ENCODE measurements around the gene KMT5B.

KMT5B gene

DNA sequence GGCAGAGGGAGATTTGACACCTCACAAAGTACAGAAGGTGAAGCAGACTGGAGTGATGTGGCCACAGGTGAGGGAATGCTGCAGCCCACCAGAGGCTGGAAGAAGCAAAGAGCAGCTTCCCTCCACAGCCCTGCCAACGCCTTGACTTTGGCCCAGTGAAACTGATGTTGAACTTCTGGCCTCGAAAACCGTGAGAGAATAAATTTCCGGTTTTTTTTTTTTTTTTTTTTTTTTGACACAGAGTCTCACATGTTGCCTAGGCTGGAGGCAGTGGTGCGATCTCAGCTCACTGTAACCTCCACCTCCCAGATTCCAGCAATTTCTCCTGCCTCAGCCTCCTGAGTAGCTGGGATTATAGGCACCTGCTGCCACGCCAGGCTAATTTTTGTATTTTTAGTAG is 8.7 kb downstream of the KMT5B start:
- TF ChIP-seq GATA2 (IDR thresholded peaks at IDR 0.05; ENCODE audit: low read depth, low read length) (no peak), GATA3 (IDR thresholded peaks at IDR 0.05; ENCODE audit: low read depth, low read length) (no peak)

DNA sequence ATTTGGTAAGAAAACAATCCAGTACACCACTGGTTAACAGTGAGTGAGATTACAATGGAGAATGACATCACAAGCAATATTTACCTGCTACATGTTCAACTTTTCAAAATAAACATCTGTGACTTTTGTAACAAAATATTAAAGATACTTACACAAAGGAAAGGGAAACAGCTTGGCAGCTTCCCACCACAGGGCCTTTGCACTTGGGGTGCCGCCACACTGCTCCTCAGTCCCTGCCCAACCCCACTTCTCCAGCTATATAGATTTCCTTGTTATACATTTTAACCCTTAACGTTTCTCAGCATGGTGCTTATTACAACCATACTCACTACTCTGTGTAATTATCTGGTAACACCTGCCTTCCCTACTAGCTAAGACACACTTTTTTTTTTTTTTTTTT is 10.9 kb downstream of the KMT5B start:
- TF ChIP-seq GATA2 (IDR thresholded peaks at IDR 0.05; ENCODE audit: low read depth, low read length) (no peak), GATA3 (IDR thresholded peaks at IDR 0.05; ENCODE audit: low read depth, low read length) (no peak)

DNA sequence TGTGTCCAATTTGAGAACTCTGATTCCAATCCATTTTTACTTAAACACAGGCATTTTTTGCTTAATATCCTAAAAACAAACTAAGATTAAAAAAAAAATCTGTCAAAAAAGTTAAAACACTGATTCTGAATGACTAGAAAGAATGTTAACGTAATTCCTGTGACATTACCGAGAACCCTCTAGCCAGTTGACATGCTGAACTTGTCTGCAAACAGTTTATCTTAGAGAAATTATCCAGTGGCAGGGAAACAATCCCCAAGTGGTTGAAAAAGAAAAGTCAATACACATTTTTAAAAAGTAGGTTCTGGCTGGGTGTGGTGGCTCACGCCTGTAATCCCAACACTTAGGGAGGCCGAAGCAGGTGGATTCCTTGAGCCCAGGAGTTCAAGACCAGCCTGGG is 11.6 kb downstream of the KMT5B start:
- TF ChIP-seq GATA2 (IDR thresholded peaks at IDR 0.05; ENCODE audit: low read depth, low read length): no peak
- TF ChIP-seq GATA3 (IDR thresholded peaks at IDR 0.05; ENCODE audit: low read depth, low read length): no peak

DNA sequence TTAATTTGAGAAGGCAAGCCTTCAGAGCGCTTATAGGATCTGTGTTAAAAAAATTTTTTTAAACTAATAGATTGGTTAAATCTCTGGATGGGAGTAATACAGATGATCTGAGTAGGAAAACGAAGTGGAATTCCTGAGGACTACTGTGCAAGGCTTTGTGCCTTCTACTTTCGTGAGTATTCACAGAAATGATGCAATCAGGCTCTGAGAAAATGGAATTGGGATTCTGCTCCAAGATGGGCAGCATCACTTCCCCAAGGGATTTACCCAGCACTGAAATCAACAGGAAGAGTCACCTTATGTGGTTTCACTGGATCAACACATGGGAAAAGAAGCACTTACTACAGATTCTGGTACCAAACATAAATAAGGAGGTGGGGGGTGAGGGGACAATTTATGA is 12.5 kb downstream of the KMT5B start:
- TF ChIP-seq GATA3 (IDR thresholded peaks at IDR 0.05; ENCODE audit: low read depth, low read length) (no peak), GATA2 (IDR thresholded peaks at IDR 0.05; ENCODE audit: low read depth, low read length) (no peak)

DNA sequence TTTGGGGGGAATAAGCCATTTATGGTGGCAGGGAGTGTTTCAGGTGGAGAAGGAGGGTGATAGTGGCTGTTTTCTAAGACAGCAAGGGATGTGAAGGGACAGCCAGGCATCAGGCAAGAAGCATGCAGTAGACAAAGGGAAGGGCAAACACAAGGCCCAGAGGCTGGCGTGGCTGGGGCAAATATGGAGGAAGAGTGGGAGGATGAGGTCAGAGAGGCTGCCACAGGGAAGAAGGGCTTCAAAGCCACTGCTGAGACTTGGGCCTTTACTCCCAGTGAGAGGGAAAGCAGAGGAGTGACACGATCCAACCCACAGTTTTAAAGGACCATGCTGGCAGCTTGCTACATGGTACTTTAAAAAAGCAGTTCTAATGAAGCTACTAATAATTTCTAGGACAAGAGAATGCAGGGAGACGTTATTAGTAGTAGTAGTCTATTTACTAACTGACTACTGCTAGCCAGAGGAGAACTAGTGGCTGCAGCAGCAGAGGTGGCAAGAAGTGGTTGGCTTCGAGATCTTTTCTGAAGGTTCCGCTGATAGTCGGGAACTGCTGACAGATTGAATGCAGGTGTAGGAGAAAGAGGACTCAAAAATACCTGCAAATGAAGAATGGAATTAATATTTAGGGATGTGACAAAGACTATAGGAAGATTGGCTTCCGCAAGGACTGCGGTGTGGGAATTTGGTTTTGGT is 13.7 kb downstream of the KMT5B start:
- TF ChIP-seq GATA2 (IDR thresholded peaks at IDR 0.05; ENCODE audit: low read depth, low read length) (no peak), GATA3 (IDR thresholded peaks at IDR 0.05; ENCODE audit: low read depth, low read length) (no peak)

DNA sequence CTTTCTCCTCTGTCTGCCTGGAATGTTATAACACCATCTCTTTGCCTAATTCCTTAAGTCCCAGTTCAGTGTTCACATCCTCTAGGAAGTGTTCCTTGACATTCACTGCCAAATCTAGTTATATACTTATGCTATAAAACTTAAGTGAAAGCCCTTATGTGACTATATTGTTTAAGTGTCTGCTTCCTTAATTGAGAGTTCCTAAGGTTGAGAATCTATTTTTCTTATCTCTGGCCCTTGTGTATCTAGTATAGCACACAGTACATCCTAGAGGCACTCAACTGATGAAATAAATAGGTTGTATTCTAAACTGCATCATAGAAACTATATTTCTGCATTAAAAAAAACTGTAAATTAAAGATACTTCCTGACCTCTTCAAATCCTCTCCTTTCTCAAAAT is 16.9 kb downstream of the KMT5B start:
- no peak for TF ChIP-seq GATA3 (IDR thresholded peaks at IDR 0.05; ENCODE audit: low read depth, low read length)
- no peak for TF ChIP-seq GATA2 (IDR thresholded peaks at IDR 0.05; ENCODE audit: low read depth, low read length)

DNA sequence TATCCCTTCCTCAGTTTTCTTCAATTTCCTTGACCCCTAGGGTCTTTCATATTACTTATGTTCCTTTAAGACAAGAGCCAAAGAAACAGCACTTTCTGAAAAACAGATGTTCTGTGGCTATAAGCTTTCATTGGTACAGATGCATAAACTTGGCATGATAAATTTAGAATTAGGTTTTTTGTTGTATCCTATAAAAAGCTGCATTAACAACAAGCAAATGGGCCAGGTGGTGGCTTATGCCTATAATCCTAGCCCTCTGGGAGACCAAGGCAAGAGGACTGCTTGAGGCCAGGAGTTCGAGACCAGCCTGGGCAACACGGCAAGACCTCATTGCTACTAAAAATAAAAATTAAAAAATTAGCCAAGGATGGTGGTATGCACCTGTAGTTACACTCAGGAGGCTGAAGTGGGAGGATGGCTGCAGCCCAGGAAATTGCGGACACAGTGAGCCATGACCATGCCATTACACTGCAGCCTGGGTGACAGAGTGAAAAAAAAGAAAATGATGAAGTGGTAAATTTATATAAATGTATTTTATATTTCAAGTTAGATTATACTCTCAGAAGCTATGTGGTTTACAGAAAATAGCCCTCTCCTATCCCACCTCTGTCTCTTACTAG is 18.3 kb downstream of the KMT5B start:
- TF ChIP-seq GATA2 (IDR thresholded peaks at IDR 0.05; ENCODE audit: low read depth, low read length) (no peak), GATA3 (IDR thresholded peaks at IDR 0.05; ENCODE audit: low read depth, low read length) (no peak)

DNA sequence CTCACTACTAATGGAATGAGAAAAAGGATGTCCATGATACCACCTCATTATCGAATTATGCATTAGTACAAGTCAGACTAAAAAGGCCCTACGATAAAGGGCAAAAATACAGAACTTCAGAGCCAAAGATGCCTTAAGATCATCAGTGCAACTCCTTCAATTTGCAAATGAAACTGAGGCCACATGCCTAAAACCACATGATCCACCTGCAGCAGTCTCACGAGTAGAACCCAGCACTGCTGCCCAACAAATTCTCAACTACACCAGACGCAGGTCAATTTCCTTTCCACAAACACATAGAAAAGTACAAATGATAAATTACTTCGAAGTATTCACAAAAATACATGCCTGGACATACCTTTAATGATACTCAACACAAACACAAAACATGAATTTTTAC is 20.1 kb downstream of the KMT5B start:
- TF ChIP-seq GATA2 (IDR thresholded peaks at IDR 0.05; ENCODE audit: low read depth, low read length) (no peak), GATA3 (IDR thresholded peaks at IDR 0.05; ENCODE audit: low read depth, low read length) (no peak)

DNA sequence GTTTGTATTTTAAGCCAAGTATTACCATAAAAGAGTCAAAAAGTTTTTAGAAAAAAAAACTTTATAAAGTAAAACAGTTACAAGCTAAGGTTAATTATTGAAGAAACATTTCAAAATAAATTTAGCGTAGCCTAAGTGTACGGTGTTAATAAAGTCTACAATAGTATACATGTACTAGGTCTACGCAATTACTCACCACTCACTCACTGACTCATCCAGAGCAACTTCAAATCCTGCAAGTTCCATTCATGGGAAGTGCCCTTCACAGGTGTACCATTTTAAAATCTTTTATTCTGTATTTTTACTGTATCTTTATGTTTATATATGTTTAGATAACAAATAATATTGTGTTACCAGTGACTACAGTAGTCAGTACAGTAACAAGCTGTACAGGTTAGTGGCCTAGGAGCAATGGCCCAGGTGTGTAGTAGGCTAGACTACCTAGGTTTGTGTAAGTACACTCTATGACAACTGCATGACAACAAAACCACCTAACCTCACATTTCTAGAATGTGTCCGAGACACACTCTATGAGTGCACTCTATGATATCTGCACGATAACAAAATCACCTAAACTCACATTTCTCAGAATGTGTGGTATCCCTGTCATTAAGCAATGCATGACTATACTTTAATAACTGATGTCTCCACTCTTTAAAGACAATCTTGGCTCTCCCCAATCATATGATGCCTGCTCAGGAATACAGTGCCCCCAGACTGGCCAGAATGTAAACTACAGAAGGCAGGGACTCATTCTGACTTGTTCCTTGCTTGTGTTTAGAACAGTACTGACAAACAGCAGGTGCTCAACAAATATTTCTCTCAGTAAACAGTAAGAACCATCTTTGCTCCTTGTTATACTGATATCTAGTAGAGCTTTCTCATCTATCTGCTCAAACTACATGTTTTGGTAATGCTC is 21.2 kb downstream of the KMT5B start:
- TF ChIP-seq GATA2 (IDR thresholded peaks at IDR 0.05; ENCODE audit: low read depth, low read length) (no peak), GATA3 (IDR thresholded peaks at IDR 0.05; ENCODE audit: low read depth, low read length) (no peak)

DNA sequence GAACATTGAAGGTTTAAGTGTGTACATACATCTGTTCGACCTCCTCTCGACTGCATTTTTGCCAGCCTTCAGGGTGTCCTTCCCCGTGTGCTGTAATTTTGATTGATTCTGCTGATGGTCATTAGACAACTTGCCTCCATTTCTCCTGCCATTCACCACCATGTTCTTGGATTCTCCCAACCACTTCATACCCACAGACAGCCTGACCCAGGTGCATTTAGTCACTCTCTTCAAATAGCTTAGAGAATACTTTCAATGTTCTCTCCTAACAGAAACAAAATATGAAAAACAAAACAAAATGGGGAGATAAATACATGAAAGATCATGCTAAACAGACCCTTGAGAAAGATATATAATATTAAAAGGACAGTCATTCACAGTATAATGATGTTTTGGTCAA is 23.2 kb downstream of the KMT5B start:
- no peak for TF ChIP-seq GATA2 (IDR thresholded peaks at IDR 0.05; ENCODE audit: low read depth, low read length)
- no peak for TF ChIP-seq GATA3 (IDR thresholded peaks at IDR 0.05; ENCODE audit: low read depth, low read length)

DNA sequence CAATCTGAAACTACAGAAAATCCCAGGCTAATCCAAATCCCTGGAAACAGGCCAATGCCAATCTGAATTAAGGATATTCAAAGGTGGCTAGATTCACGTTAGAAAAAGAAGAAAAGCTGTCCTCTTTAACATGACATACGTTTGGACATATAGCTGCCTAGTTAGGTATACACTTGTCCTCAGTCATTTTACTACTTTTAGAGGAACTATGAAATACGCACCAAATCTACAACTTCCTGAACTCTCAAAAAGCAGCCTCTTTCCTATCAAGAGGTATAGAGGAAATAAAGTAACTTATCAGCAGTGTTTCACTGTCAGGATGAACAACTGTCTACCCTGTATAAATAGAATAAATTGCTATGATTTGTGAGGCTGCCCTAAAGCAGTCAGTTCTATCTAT is 24.0 kb downstream of the KMT5B start:
- TF ChIP-seq GATA2 (IDR thresholded peaks at IDR 0.05; ENCODE audit: low read depth, low read length) (no peak), GATA3 (IDR thresholded peaks at IDR 0.05; ENCODE audit: low read depth, low read length) (no peak)

DNA sequence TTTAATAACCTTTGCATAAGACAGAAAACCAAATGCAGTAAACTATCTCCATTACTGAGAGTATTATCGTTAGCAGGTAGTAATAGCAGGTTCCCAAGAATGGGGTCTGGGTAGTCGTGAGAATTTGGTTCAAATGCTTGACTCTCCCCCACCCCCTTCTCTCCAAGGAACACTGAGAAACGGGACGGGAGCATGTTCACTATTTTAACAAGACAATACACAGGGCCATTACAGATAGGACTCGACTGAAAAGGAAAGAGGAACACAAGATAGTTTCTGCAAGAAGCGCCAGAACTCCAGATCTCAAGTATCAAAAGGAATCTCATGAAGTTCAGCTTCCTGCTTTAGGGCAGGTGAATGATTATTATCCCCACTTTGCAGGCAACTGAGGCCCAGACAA is 27.0 kb downstream of the KMT5B start:
- TF ChIP-seq GATA2 (IDR thresholded peaks at IDR 0.05; ENCODE audit: low read depth, low read length) (no peak), GATA3 (IDR thresholded peaks at IDR 0.05; ENCODE audit: low read depth, low read length) (no peak)

DNA sequence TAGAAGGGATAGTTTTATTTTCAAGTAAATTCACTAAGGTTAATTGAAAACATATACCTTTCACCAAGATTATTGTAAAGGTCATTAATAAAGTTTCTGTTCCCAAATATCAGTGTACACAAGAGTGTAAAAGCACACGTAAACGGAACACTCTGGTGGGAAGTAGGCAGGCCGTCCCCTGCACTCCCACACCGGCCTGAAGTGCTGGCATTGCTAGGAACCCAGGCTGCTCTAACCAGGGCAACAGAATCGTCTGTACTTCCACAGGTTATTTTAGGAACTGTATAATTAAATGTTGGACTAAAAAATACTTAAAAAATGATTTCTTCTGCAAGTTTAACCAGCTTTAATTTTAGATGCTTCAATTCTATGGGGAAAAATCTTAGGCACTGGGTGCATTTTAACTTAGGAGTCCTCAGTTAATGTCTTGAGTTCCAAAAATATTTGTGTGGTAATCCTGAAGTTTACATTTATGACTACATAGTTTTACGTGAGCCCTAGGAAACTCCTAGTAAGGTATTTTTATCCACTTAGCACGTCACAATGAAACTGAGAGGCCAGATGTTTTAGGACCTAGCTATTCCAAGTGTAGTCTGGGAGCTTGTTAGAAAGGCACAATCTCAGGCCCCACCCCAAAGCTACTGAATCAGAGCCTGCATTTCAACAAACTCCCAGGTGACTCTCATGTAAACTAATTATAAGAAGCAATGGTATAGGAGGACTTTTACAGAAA is 31.2 kb downstream of the KMT5B start:
- TF ChIP-seq GATA3 (IDR thresholded peaks at IDR 0.05; ENCODE audit: low read depth, low read length) (no peak), GATA2 (IDR thresholded peaks at IDR 0.05; ENCODE audit: low read depth, low read length) (no peak)

DNA sequence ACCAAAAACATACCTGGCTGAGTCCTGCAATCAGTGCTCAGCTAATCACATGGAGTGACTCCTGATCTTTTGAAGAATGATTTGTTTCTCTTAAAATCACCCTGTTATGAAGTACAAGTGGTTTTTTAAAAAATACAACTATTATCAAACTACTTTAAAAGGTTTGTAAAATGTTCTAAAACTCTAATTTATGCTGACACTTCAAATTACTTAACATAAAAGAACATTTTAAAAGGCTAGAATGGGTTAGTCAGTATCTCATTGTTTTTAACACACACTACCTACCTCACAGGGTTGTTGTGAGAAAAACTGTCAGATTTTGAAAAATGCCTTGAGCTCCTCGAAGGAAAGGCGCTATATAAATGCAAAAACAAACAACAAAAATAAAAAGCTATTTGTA is 33.2 kb downstream of the KMT5B start:
- TF ChIP-seq GATA3 (IDR thresholded peaks at IDR 0.05; ENCODE audit: low read depth, low read length) (no peak), GATA2 (IDR thresholded peaks at IDR 0.05; ENCODE audit: low read depth, low read length) (no peak)
